OCI-LY1 (cell line): ENCODE measurements around the gene CRYBG2.

Experiments
- EZH2 ChIP-seq: fragments of 200-600 bp; sonication (generic), shearing (Covaris generic); IDR thresholded peaks from 2 replicates; pipeline ENCODE4 v1.8.0; 2017; ENCODE audit warnings: borderline replicate concordance, mixed run types, mild to moderate bottlenecking, antibody characterized with exemption, low read length, moderate library complexity, mixed read lengths
- TF ChIP-seq, protein P1 (sequence below): fragments of 200-600 bp; sonication (generic), shearing (Covaris generic); IDR thresholded peaks from 2 replicates; pipeline ENCODE4 v1.5.1; 2017; ENCODE audit warnings: mild to moderate bottlenecking, antibody characterized with exemption, low read length, moderate library complexity, mixed read lengths

GRCh38 chr1:26376050-26376449 is 22.1 kb upstream of the CRYBG2 start:
- TF ChIP-seq, protein P1, sequence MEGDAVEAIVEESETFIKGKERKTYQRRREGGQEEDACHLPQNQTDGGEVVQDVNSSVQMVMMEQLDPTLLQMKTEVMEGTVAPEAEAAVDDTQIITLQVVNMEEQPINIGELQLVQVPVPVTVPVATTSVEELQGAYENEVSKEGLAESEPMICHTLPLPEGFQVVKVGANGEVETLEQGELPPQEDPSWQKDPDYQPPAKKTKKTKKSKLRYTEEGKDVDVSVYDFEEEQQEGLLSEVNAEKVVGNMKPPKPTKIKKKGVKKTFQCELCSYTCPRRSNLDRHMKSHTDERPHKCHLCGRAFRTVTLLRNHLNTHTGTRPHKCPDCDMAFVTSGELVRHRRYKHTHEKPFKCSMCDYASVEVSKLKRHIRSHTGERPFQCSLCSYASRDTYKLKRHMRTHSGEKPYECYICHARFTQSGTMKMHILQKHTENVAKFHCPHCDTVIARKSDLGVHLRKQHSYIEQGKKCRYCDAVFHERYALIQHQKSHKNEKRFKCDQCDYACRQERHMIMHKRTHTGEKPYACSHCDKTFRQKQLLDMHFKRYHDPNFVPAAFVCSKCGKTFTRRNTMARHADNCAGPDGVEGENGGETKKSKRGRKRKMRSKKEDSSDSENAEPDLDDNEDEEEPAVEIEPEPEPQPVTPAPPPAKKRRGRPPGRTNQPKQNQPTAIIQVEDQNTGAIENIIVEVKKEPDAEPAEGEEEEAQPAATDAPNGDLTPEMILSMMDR, result no peak
- TF ChIP-seq EZH2, result no peak
